Neural progenitor cell (in vitro differentiated cells): ENCODE measurements around the gene FADS1. TPM values are rescaled to one million over a fixed set of nuclear protein-coding genes. Genes with fewer than 3 reads are reported as not detected.

Experiments
- DNase-seq: peaks from one replicate; pipeline ENCODE4 v3.0.0-alpha.2; 2016; ENCODE audit warnings: low spot score
- H2AFZ ChIP-seq: fragments of 200-600 bp; sonication (generic); replicated peaks from 2 replicates; pipeline ENCODE4 v1.6.1; 2016; ENCODE audit warnings: antibody characterized with exemption
- H3F3A ChIP-seq: fragments of 200-600 bp; sonication (generic); 2 replicates; pipeline ENCODE4 v1.6.1; 2016; ENCODE audit warnings: antibody characterized with exemption, low read depth
- H3K27ac ChIP-seq: fragments of 200-600 bp; sonication (generic); 2 replicates; pipeline ENCODE4 v1.5.1; 2016; ENCODE audit warnings: mild to moderate bottlenecking
- H3K27me3 ChIP-seq: fragments of 200-600 bp; sonication (generic); 2 replicates; pipeline ENCODE4 v1.6.1; 2016; ENCODE audit warnings: mild to moderate bottlenecking, moderate library complexity
- H3K36me3 ChIP-seq: fragments of 200-600 bp; sonication (generic); 2 replicates; pipeline ENCODE4 v1.5.1; 2016
- H3K4me1 ChIP-seq: fragments of 200-600 bp; sonication (generic); 2 replicates; pipeline ENCODE4 v1.6.1; 2016; ENCODE audit warnings: mixed run types
- H3K4me2 ChIP-seq: fragments of 200-600 bp; sonication (generic); 2 replicates; pipeline ENCODE4 v1.6.1; 2016
- H3K4me3 ChIP-seq: fragments of 200-600 bp; sonication (generic); 2 replicates; pipeline ENCODE4 v1.5.1; 2016
- H3K79me2 ChIP-seq: fragments of 200-600 bp; sonication (generic); 2 replicates; pipeline ENCODE4 v1.6.1; 2016; ENCODE audit warnings: low read depth
- H3K9ac ChIP-seq: fragments of 200-600 bp; sonication (generic); 2 replicates; pipeline ENCODE4 v1.6.1; 2016
- H3K9me3 ChIP-seq: fragments of 200-600 bp; sonication (generic); 2 replicates; pipeline ENCODE4 v1.5.1; 2016; ENCODE audit warnings: low read depth
- H4K20me1 ChIP-seq: fragments of 200-600 bp; sonication (generic); 2 replicates; pipeline ENCODE4 v1.6.1; 2016; ENCODE audit warnings: low read depth
- H3K27ac Mint-ChIP-seq: 3 replicates; pipeline ENCODE4 v1.8.0; 2021; ENCODE audit warnings: mixed read lengths
- H3K27me3 Mint-ChIP-seq: 2 replicates; pipeline ENCODE4 v1.8.0; 2022; ENCODE audit warnings: low read depth, mild to moderate bottlenecking, inconsistent platforms, moderate library complexity, mixed read lengths; ENCODE audit not compliant: insufficient read depth
- H3K36me3 Mint-ChIP-seq: 3 replicates; pipeline ENCODE4 v1.8.0; 2021; ENCODE audit warnings: mixed read lengths
- H3K4me1 Mint-ChIP-seq: 3 replicates; pipeline ENCODE4 v1.8.0; 2021; ENCODE audit warnings: mixed read lengths
- H3K4me3 Mint-ChIP-seq: 3 replicates; pipeline ENCODE4 v1.8.0; 2021; ENCODE audit warnings: mild to moderate bottlenecking, moderate library complexity, mixed read lengths
- H3K9me3 Mint-ChIP-seq: 3 replicates; pipeline ENCODE4 v1.8.0; 2020; ENCODE audit warnings: mixed read lengths
- EZH2 ChIP-seq: fragments of 200-600 bp; sonication (generic); IDR thresholded peaks from 2 replicates; pipeline ENCODE4 v1.6.1; 2017; ENCODE audit warnings: antibody characterized with exemption, mild to moderate bottlenecking, moderate library complexity
- EZH2phosphoT487 ChIP-seq: fragments of 200-600 bp; sonication (generic); IDR thresholded peaks from 2 replicates; pipeline ENCODE4 v1.6.1; 2017; ENCODE audit warnings: antibody characterized with exemption
- total RNA-seq: library from RNA; depleted of rRNA; stranded (reverse); fragments of >200 nt; gene quantifications from 2 replicates; pipeline ENCODE4 v1.2.3, GENCODE V29; 2015; ENCODE audit warnings: low replicate concordance
- TF ChIP-seq, protein P1 (sequence below): fragments of 200-600 bp; sonication (generic); IDR thresholded peaks from 2 replicates; pipeline ENCODE4 v1.5.1; 2017; ENCODE audit warnings: antibody characterized with exemption, mild to moderate bottlenecking

FADS1 gene
- total RNA-seq, 1 donor from 2014 or later, result 163 TPM

DNA sequence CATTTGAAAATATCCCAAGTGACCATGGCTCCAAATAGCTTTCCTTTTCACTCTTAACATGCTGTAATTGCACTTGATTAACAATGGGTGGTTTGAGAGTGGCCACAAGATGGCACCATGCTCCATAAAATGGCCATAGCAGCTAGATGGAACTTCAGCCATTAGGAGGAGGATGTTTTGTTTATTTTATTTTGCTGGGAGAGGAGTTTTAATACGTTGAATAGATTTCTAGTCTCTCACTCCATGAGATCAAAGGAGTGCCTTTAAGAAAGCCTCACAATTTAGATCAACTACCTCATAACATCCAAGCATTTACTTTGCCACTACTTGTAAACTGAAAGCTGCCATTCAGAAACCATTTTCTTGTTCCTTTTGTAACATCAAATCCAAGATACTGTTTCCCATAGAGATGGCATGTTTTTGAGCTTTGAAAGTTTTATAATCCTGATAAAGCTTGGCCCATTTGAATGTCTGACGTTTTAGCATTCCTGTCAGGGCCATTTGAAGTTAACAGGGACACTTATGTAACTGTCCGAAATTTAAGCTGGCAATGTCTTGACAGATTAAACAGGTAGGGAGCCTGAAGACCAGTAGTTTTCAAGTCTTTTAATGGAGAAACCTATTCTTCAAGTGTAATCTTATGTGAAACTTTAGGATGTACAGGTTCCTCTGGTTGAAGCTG is 19.4 kb downstream of the FADS1 start:
- Histone ChIP-seq H3K4me2 (no peak overlapping the region), H3K27ac (no peak overlapping the region), H4K20me1 (peaks cover 22% of the 10 kb centered on the region), H3K79me2 (peaks cover 72% of the 10 kb centered on the region), H3K4me1 (peaks cover 13% of the 10 kb centered on the region), H3K9ac (no peak overlapping the region), H3K4me3 (no peak overlapping the region), H2AFZ (no peak overlapping the region), H3K9me3 (no peaks in the 10 kb centered on the region), H3F3A (peaks cover 83% of the 10 kb centered on the region), H3K36me3 (no peaks in the 10 kb centered on the region), H3K27me3 (no peaks in the 10 kb centered on the region)
- DNase-seq, result peak; percentile 78
- Mint-ChIP-seq H3K9me3 (no peaks in the 10 kb centered on the region), H3K4me1 (peaks cover 23% of the 10 kb centered on the region), H3K36me3 (peaks cover 31% of the 10 kb centered on the region), H3K27me3 (peaks cover 11% of the 10 kb centered on the region), H3K4me3 (no peak overlapping the region), H3K27ac (peak overlapping the region; percentile 38)
- TF ChIP-seq, protein P1, sequence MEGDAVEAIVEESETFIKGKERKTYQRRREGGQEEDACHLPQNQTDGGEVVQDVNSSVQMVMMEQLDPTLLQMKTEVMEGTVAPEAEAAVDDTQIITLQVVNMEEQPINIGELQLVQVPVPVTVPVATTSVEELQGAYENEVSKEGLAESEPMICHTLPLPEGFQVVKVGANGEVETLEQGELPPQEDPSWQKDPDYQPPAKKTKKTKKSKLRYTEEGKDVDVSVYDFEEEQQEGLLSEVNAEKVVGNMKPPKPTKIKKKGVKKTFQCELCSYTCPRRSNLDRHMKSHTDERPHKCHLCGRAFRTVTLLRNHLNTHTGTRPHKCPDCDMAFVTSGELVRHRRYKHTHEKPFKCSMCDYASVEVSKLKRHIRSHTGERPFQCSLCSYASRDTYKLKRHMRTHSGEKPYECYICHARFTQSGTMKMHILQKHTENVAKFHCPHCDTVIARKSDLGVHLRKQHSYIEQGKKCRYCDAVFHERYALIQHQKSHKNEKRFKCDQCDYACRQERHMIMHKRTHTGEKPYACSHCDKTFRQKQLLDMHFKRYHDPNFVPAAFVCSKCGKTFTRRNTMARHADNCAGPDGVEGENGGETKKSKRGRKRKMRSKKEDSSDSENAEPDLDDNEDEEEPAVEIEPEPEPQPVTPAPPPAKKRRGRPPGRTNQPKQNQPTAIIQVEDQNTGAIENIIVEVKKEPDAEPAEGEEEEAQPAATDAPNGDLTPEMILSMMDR, result peak; percentile 94
- TF ChIP-seq EZH2phosphoT487, result no peak

DNA sequence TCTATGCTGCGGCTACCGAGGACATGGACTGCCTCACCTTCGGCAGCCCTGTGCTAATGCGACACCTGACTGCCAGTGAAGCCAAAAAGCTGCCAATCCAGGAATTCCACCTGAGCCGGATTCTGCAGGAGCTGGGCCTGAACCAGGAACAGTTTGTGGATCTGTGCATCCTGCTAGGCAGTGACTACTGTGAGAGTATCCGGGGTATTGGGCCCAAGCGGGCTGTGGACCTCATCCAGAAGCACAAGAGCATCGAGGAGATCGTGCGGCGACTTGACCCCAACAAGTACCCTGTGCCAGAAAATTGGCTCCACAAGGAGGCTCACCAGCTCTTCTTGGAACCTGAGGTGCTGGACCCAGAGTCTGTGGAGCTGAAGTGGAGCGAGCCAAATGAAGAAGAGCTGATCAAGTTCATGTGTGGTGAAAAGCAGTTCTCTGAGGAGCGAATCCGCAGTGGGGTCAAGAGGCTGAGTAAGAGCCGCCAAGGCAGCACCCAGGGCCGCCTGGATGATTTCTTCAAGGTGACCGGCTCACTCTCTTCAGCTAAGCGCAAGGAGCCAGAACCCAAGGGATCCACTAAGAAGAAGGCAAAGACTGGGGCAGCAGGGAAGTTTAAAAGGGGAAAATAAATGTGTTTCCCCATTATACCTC is 20.8 kb downstream of the FADS1 start:
- Histone ChIP-seq H3K4me2 (no peak overlapping the region), H3K27ac (no peak overlapping the region), H3K36me3 (no peaks in the 10 kb centered on the region), H3K79me2 (peaks cover 86% of the 10 kb centered on the region), H3K9ac (no peak overlapping the region), H3F3A (peaks cover 78% of the 10 kb centered on the region), H3K4me3 (no peak overlapping the region), H4K20me1 (peaks cover 22% of the 10 kb centered on the region), H2AFZ (no peak overlapping the region), H3K4me1 (peaks cover 19% of the 10 kb centered on the region), H3K9me3 (no peaks in the 10 kb centered on the region), H3K27me3 (no peaks in the 10 kb centered on the region)
- Mint-ChIP-seq H3K36me3 (peaks cover 26% of the 10 kb centered on the region), H3K4me1 (peaks cover 29% of the 10 kb centered on the region), H3K4me3 (no peak overlapping the region), H3K27me3 (peaks cover 11% of the 10 kb centered on the region), H3K9me3 (no peaks in the 10 kb centered on the region), H3K27ac (no peak overlapping the region)
- DNase-seq, result no peak
- TF ChIP-seq, protein P1, result no peak
- TF ChIP-seq EZH2 (no peak), EZH2phosphoT487 (no peak)

DNA sequence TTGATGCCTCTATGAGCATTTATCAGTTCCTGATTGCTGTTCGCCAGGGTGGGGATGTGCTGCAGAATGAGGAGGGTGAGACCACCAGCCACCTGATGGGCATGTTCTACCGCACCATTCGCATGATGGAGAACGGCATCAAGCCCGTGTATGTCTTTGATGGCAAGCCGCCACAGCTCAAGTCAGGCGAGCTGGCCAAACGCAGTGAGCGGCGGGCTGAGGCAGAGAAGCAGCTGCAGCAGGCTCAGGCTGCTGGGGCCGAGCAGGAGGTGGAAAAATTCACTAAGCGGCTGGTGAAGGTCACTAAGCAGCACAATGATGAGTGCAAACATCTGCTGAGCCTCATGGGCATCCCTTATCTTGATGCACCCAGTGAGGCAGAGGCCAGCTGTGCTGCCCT is 21.3 kb downstream of the FADS1 start:
- H3K27ac ChIP-seq, result no peak overlapping the region
- H3K4me3 ChIP-seq, result no peak overlapping the region
- Mint-ChIP-seq H3K36me3 (peaks cover 27% of the 10 kb centered on the region), H3K27me3 (peaks cover 9% of the 10 kb centered on the region), H3K4me1 (peaks cover 29% of the 10 kb centered on the region), H3K9me3 (no peaks in the 10 kb centered on the region), H3K4me3 (no peak overlapping the region), H3K27ac (no peak overlapping the region)
- no peak overlapping the region for H3K9ac ChIP-seq
- H3F3A ChIP-seq, result peaks cover 76% of the 10 kb centered on the region
- H4K20me1 ChIP-seq, result peaks cover 22% of the 10 kb centered on the region
- no peaks in the 10 kb centered on the region for H3K36me3 ChIP-seq
- TF ChIP-seq, protein P1, result no peak
- no peak for TF ChIP-seq EZH2
- no peak for TF ChIP-seq EZH2phosphoT487
- no peak overlapping the region for H3K4me2 ChIP-seq
- no peak overlapping the region for H2AFZ ChIP-seq
- H3K79me2 ChIP-seq, result peaks cover 90% of the 10 kb centered on the region
- H3K4me1 ChIP-seq, result peaks cover 19% of the 10 kb centered on the region
- no peaks in the 10 kb centered on the region for H3K9me3 ChIP-seq
- no peaks in the 10 kb centered on the region for H3K27me3 ChIP-seq
- DNase-seq, result no peak
